Glomerular endothelial cell (primary cell): ENCODE data around the gene ZIC1. TPM values are rescaled to one million over a fixed set of nuclear protein-coding genes. Genes with fewer than 3 reads are reported as not detected.

ENCODE experiments used
- DNase-seq: peaks from one replicate; pipeline ENCODE4 v3.0.0-alpha.2; 2011; ENCODE audit warnings: low read depth, low spot score; ENCODE audit errors: extremely low read depth
- total RNA-seq: library from RNA; depleted of rRNA; stranded (reverse); fragments of >200 nt; gene quantifications from 2 replicates; pipeline ENCODE4 v1.2.3, GENCODE V29; 2015

Gene ZIC1
- total RNA-seq, 1 donor from 2014 or later: 0.06 TPM

DNA sequence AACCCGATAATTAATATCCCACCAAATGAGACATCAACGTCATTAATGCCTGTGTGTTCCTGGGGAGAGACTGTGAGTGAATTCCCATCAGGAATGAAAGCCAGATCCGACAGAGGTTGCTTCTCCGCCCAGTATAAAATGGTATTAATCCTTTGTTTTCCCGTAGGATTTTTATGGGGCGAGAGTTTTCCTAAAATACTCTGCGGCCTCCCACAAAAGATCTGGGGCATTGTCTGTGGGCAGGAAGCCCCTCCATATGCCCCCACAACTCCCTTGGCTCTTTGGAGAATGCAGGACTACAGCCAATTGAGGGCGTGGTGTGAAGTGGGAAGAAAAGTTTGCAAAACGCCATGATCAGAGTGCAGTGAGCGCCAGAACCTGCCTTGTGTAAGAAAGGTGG lies 29.5 kb upstream of the ZIC1 start:
- DNase-seq: no peak

DNA sequence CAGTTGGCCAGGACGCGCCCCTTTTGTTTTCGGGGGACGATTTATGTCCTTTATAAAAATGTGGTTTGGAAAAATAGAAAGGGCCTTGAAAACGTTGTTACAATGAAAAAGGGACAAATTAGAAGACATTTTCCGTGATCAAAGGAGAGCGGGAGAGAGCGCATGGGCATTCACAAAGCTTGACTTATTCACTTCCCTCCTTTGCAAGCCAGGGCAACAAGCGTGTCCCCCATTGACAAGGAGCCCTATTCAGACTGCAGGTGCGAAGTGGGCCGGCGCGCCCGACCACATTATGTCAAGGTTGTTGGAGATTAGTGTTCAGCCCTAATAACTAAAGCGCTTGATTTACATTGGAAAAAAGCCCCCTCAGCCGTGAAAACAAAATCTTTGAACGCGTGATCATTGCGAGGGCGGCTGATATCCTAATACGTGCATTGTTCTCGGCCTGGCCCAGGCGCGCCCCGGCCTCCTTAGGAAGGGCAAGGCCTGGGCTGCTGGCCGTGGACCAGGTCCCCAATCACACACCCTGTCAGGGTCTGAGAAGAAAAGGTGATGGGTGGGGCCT lies 28.7 kb upstream of the ZIC1 start:
- DNase-seq: no peak

DNA sequence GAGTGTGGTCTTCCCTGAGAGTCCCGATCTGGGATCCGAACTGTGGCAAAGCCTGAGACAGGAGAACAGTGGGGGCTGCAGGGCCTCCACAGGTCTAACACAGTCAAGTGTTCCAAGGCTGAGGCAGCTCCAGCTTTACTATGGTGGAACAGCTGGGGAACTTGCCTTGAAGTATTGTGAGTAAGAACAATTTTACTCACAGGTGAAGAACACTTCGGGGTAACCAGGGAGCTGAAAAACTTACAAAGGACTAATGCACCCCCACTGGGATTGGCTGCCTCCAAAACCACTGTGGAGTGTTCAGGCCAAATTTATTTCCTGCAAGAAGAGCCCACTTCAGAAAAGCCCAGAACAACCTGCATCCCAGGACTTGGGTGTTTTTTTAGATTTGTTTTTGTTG lies 28.2 kb upstream of the ZIC1 start:
- no peak for DNase-seq

DNA sequence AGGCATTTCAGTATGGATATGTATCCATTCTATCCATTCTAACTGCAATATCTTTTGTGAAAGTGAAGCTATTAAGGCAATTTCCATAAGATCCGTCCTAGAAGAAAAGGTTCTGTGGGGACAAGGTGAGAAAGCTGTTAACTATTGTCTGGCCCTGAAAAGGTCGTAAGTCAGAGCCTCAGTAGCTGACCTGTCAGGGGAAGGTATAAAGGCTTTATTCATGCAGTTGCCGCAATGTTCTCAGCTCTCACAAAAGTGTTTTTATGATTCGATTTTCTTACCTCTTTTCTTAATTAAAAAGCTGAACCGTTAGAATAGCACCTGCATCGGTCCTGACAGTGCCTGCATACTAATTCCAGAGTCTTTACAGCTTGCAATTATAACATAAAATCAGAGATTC lies 27.6 kb upstream of the ZIC1 start:
- no peak for DNase-seq

DNA sequence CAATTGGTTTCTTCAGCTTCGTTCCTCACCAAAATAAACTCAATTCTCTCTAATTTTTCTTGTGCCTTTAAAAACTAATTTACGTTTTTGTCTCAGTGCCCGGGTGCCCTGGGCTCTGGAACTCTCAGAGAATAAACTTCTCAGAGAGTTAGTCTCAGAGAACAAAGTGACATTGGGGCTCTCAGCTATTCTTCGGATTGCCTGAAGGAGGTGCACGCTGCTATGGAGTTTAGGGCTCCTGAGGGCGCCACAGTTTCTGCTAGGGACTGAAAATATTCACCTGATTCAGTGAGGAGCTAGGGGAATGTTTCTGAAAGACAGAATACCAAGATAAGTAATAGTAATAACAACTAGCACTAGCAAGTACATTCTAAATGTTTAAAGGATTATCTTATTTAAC lies 25.5 kb upstream of the ZIC1 start:
- no peak for DNase-seq

DNA sequence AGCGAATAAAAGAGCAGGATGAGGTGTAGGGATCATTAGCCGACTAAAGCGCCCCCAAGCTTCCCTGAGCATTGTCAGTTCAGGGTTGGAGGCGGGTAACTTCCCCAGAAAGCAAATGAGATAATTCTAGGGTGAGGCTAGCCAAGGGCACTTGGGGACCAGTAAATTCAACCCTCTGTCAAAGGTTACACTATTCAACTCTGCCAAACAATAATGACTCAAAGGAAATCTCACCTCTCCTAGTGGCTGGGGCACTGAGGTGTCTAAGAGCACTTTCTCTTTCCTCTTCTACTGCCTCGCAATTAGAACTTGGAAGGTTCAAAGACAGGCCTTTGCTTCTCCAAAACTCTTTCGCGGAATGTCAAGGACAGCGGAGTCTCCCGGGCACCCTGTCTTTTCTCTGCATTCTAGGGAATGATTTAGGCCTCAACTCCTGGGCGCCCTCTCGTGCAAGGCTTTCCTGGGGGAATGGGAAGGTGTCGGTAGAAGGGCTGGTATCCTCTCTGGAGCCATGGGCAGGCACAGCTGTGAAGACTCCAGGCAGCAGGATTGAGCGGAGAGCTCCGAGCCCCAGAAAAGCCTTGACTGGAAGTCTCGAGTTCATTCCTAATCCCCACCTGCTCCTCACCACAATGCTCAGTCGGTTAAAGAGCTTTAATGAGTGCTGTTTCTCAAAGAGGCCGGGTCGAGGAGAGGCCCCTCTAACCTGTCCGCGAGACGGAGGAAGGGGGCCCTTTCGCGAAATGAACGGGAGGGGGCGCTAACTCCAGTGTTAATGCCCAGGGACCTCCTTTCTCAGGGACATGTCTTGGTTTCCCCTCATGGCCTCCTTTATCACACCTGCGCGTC lies 24.7 kb upstream of the ZIC1 start:
- DNase-seq: no peak

DNA sequence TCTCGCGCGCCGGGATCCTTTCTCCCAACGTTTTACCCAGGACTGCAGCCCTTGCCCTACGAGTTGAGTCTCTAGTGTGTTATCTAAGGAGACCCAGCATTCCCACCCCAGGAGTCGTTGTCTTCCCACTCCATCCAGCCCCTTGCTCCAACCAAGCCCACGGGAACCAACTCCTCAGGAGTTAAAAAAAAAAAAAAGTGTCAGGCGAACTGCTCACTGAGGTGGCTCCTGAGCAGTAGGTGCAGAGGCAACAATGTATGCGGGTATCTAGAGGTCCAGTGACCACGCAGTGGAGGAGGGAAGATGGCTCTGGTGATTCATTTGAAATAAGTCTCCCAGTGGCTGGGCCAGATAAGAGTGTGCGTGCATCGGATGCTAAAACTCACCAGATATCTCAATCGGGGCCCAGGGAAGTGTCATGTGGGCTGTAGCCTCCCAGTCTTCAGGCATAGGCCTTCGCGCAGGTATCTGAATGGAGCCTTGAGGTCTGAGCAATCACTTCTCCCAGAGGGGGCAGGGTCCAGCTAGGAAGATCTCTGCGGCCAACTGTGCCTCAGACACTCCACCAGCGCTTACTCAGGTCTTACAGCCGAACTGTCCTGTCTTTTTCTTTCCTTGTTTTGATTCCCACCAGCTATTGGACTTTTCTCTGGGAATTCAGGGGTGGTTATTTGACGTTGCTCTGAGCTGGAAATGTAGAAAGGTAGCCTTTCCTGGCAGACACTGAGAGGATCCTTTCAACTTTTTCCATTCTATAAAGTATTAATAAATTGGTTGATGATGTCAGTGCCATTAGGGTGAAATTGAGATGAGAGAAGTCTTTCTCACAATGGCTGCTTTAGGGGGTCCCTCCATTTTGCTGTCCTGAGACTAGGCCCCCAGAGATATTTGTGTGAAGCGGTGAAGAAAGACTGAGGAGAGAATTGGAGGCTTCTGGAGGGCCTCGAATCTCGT lies 23.8 kb upstream of the ZIC1 start:
- no peak for DNase-seq

DNA sequence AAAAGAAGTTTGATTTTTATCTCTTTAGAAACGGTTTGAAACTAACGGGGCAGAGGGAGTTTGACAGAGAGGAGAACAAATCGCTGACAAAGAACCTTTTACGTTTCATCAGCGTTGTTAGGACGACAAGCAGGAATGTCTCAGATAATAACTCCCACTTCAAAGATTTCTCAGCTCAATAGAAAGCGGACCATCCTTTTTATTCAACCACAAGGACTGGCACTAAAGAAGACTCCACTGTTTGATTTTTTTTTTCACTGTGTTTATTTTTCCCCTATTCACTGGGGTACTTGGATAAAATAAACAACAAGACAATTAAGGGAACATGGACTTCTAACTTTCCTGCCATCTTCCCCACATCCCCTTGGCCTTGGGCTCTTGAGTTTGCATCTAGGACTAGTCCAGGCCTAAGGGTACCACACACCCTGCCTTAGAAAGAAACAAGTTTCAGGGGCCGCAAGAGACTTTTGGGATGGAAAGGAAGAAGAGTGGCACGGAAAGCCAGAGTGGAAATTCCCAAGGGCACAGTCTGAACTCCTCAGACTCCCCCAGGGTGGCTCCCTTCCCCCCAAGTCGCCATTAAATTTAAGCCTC lies 21.8 kb upstream of the ZIC1 start:
- DNase-seq: no peak

DNA sequence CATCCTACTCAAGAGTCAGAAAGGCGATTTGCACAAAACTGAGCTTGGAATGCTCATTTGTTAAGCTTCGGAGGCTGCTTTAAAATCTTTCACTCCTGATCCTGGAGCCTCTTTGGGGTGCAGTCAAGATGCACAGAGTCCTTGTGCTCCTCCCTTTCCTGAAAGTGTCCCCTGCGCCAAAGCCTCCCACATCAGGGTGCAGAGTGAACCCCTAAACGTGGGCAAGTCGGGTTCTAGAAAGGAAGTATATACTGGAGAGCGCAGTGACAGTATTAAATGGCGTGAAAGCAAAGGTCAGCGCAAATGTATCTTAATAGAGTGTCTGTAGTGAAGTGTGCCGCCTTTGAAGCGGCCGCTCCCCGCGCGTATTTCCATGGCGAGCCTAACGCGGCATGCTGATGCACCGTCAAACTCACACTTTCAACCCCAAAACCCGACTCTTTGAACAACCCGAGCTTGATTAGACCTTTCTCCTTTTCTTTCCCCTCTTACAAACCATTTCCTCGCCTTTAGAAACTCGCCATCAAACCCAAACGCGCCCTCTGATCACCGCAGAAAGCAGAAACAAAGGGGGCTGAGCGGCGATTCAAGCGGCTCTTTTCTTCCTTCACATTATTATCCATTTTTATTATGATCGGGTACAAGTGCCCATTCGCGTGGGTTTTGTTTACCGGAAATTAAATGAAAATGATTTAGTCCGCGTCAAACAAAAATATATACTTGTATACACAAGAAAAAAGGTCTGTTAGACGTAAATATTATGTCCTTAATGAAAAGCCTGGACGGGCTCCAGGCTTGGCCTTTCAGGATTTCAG lies 21.1 kb upstream of the ZIC1 start:
- no peak for DNase-seq

DNA sequence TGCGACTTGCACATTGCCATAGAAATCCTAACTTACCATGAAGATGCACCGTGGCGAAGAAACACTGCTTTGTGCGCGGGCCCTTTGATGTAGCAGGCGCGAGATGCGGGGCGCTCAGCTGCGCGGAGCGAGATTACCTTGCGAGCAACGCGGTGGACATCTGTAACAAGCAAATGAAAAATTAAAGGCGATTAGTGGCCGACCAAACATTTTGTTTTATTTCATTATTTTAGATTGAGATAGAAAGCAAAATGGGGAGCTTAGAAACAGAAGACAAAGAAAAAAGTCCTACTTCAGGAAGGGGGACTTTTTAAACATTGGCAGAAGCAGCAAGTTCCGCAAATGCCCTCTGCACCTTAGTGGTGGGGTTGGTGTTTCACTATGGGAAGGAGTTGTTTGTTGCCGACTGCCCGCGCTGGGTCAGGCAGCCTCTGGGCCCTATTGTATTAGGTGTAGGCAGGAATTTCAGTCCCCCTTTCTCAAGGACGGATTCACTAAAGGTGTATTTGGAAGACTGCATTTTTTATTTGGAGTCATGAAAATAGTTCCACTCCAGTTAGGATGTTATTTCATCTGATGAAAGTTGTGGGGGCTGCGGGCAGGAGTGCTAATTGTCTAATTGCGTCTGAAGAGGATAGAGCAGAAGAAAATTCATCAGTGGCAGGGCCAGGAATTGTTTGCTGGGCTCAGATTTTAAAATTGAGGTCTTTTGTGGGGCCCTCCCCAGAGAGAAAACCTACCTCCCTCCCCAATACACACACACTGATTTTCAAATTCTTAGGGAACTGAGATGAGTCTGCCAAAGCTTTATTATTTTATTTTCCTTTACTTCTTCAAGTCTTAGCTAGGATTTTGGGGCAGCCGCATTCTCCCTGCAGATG lies 20.2 kb upstream of the ZIC1 start:
- no peak for DNase-seq

DNA sequence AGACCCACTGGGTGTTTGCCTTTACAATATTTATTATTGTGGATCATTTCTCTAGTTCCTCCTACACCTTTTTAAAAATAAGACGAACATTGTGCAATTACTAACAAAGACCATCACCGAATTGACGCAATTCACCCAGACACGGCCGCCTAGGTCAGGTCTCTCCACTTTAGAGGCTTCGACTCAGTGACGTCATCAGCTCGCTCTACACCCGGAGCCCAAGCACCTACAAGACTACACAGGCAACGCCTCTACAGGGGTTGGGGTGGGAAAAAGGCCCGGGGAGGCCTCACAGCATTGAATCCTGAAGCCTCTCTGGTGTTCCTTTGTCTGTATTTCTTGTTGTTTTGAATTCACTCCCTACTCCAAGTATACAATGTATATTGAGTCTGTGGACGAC lies 19.4 kb upstream of the ZIC1 start:
- DNase-seq: no peak

DNA sequence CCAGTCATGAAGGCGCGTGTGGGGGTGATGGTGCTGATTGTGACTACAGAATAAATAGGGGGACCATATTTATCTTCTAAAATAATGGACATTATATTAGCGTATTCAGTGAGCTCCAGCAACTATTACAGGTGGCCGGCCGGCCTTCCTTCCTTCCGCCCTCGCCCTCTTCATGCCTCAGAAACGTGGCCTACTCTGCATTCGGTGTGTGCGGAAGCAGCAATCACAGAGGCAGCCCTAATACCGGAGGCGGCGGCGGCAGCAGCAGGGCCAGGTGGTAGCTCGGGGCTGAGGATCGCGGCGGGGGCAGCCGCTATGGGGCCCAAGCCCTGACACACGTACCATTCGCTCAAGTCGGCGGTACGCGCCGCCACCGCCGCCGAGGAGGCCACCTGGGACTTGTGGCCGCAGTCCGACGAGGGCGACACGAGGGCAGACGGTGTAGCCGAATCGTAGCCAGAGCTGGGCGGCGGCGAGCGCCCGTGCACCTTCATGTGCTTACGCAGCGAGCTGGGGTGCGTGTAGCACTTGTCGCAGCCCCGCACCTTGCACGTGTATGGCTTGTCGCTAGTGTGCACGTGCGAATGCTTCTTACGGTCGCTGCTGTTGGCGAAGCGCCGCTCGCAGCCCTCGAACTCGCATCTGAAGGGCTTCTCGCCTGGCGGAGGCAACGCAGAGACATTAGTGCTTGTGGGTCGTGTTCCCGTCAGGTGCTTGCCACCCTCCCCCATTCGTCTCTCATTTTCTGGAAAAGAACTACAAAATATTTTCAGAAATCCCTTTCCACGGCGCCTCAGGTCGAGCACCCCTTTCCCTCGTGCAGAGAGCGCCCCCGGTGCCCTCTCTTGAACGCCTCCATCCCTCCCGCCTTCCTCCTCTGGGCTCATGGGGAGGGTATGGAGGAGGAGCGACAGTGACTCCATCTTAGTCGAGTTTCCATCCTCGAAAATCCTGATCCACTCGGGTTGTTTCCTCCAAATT lies 18.3 kb upstream of the ZIC1 start:
- no peak for DNase-seq

DNA sequence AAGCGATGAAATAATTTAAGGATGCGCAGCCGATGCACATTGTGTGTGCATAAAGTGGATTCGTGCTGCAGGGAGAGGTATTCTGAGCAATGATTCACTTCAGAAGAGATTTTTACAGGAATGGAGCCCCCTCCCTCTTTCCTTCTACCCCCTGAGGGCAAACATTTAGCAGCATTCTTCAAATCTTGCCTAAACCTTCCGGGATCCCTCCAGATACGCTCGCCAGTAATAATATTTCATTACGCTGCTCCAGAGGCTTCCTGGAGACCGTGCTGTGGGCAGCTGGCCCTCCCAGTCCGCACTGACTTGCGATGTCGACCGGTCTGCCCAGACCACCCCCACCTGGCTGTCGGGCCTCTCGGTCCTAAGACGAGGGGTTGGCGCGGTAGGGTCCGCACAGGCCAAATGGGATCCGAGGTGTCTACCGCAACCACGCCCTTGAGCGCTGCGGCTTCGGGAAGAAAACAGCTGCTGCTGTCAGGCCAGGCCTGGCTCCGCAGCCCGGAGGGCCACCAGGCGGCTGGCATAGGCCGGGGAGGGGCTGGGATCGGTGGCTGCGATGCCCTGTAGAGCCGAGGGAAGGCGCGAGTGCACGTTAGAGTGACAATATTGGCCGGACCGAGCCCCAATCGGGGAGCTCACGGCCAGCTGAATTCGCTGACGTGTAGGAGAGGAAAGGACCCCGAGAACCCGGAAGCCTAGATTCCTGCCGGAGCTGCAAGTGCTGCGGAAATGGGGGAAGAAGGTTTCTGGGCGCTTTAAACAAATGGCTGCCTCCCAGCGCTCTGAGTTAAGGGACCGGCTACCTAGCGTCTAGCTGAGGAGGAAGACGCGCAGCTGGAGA lies 17.2 kb upstream of the ZIC1 start:
- no peak for DNase-seq

DNA sequence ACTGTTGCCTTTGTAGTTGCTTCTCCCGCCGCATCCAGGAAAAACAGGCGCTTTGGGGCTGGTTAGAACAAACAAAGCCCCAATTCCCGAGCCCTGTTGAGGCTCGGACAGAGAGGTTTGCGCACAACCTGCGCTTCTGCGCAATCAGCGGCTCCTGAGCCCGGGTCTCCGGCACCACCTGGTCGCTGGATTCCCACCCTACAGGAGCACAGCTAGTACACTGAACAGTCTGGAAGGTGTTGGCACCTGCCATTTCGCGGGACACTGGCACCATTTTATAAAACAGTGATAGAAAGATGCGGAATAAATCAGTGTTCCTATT lies 16.6 kb upstream of the ZIC1 start:
- DNase-seq: no peak

DNA sequence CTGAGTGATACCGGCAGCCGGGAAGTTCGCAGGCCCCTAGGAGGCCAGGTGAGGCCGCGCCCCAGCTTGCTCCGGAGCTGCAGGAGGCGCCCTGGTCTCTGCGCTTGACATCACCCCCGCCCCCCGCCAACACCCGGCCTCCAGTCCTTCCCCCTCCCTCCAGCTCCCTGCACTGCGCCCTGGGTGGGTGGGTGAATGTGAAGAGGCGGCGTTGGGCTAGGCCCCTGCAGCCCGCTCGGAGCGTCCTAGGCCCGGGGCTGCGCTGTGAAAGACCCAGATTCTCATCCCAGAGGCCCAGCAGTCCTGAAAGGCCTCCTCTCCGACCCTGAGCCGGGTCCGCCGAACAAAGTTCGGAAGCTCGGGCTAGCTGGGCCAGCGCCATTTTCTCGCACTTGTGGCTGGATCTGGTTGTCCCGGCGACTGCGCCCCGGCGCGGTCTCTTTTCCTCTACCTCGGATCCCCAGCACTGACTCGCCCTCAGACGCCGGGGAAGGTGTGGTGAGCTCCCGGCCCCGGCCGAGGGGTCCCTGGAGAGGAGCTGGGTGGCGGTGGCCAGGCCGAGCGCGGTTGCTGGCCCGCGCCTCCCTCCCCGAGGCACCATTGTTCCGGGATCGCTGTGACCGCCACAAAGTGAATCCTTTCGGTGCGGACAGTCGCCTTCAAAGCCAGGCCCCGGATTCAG lies 15.8 kb upstream of the ZIC1 start:
- DNase-seq: no peak

DNA sequence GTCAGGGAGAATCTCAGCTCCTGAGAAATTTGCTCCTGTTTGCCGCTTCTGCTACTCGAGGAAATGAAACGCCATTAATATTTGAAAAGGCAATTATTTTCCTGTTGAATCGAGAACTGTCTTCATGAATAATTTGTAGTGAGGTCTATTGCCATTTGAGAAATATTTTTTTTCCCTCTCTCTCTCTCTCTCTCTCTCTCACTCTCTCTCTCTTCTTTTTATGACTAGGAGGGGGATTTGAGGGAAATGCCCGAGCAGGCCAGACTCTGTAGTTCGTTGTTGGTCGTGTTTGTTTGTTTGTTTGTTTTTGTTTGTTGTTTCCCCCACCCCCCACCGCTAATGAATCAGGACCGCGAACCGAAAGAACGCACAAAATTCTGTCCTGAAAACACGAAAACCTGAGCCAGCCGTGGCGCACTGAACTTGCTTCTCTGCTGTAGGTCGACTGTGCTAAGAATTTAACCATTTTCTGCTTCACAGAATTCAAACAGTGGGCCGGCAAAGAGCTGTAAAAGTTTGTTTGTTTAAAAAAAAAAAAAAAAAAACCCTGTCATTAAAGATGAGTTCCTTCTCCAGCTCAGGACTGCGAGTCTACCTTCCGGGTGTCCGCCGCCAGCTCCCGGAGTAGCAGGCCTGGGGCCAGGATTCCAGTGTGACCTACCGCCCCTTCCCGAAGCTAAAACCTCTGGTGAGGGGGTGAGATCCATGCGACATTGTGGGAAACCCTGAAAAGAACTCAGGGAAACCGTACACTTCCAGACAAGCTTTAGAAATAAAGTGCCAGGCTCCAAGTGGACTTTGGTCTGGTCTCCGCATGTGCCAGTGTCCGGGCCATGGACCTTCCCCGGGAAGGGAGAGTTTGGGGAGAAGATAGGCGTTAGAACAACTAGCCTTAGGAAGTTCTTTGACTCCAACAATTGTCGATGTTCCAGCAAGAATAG lies 15.0 kb upstream of the ZIC1 start:
- DNase-seq: no peak
